Measurements from ENCODE around the gene GNGT1.

DNA sequence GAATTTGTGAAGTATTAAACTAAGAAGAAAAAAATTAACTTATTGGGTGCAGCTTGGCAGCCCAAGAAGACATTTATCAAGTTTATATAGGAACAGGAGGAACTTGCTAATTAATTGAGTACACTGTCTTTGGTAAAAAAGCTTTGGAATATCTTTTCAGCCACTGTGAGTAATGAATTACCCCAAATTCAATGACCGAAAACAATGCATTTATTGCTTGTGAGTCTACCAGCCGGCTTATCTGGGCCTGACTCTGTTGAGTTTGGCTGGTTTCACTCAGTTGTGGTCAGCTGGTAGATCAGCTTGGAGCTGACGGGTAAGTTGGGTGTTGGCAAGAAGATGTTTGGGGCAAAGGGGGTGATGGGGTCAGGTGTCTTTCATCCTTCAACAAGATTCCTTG lies 26.8 kb downstream of the GNGT1 start:
- no peak for TF ChIP-seq CTCF (conservative IDR thresholded peaks at IDR 0.05)
- no peak for TF ChIP-seq ZFX (IDR thresholded peaks at IDR 0.05)

Data from C4-2B (cell line).